ENCODE data around the gene RERE. TPM values are rescaled to one million over a fixed set of nuclear protein-coding genes. Genes with fewer than 3 reads are reported as not detected.
"Not testable (repeated sequence)": the region's sequence is repeated elsewhere in the genome, so short reads cannot be mapped to it uniquely, and the experiment has no call there.

The RERE gene
- total RNA-seq, 1 donor from 2014 or later = 76.8 TPM

DNA sequence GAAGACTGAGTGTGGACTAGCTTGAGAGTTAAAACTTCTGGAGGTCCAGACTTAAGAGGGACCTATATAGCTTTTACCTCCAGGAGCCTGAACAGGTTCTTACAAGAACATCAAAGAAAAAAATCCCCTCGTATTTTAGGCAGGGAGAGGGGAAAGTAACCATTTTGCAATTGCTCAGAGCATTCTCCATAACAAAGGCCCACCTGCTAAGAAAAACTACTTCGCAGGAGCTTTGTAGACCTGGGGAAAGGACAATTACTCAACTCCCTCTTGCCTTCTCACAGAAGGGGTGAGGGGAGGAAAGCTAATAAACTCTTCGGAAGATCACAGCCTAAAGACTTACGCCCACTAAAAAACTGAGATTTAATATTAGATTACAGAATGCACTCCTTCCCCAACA is 86.3 kb downstream of the RERE start:
- no peaks in the 10 kb centered on the region for H3K27me3 Mint-ChIP-seq (ENCODE audit: unreplicated experiment)
- H3K36me3 Mint-ChIP-seq (ENCODE audit: unreplicated experiment) = peaks cover 10% of the 10 kb centered on the region
- H3K4me1 Mint-ChIP-seq (ENCODE audit: unreplicated experiment) = peaks cover 2% of the 10 kb centered on the region
- TF ChIP-seq, protein P1, sequence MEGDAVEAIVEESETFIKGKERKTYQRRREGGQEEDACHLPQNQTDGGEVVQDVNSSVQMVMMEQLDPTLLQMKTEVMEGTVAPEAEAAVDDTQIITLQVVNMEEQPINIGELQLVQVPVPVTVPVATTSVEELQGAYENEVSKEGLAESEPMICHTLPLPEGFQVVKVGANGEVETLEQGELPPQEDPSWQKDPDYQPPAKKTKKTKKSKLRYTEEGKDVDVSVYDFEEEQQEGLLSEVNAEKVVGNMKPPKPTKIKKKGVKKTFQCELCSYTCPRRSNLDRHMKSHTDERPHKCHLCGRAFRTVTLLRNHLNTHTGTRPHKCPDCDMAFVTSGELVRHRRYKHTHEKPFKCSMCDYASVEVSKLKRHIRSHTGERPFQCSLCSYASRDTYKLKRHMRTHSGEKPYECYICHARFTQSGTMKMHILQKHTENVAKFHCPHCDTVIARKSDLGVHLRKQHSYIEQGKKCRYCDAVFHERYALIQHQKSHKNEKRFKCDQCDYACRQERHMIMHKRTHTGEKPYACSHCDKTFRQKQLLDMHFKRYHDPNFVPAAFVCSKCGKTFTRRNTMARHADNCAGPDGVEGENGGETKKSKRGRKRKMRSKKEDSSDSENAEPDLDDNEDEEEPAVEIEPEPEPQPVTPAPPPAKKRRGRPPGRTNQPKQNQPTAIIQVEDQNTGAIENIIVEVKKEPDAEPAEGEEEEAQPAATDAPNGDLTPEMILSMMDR (IDR thresholded peaks at IDR 0.05) = no peak
- H3K27ac Mint-ChIP-seq (ENCODE audit: unreplicated experiment) = no peak overlapping the region
- DNase-seq (ENCODE audit: extremely low spot score, unreplicated experiment) = no peak
- peaks cover 14% of the 10 kb centered on the region for H3K9me3 Mint-ChIP-seq (ENCODE audit: unreplicated experiment)
- no peak overlapping the region for H3K4me3 Mint-ChIP-seq (ENCODE audit: unreplicated experiment)

- Mint-ChIP-seq H3K27me3 (ENCODE audit: unreplicated experiment) (no peaks in the 10 kb centered on the region), H3K36me3 (ENCODE audit: unreplicated experiment) (peaks cover 10% of the 10 kb centered on the region), H3K27ac (ENCODE audit: unreplicated experiment) (no peak overlapping the region), H3K4me3 (ENCODE audit: unreplicated experiment) (no peak overlapping the region), H3K9me3 (ENCODE audit: unreplicated experiment) (peaks cover 14% of the 10 kb centered on the region), H3K4me1 (ENCODE audit: unreplicated experiment) (peaks cover 2% of the 10 kb centered on the region)
- DNase-seq (ENCODE audit: extremely low spot score, unreplicated experiment) = no peak
- TF ChIP-seq, protein P1 (IDR thresholded peaks at IDR 0.05) = no peak
These were observed 89.0 kb downstream of the RERE start for GRCh38 chr1:8728464-8728863.

- peaks cover 10% of the 10 kb centered on the region for H3K36me3 Mint-ChIP-seq (ENCODE audit: unreplicated experiment)
These were observed 89.6 kb downstream of the RERE start for GRCh38 chr1:8727809-8728213.

DNA sequence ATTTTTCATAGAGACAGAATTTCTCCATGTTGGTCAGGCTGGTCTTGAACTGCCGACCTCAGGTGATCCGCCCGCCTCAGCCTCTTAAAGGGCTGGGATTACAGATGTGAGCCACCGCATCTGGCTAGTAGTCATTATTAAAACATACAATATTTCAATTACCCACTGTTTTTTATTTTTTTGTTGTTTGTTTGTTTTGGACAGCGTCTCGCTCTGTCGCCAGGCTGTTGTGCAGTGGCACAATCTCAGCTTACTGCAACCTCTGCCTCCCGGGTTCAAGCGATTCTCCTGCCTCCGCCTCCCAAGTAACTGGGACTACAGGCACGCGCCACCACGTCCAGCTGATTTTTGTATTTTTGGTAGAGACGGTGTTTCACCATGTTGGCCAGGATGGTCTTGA is 90.1 kb downstream of the RERE start:
- not testable (repeated sequence) for H3K27me3 Mint-ChIP-seq (ENCODE audit: unreplicated experiment); H3K36me3 Mint-ChIP-seq (ENCODE audit: unreplicated experiment); DNase-seq (ENCODE audit: extremely low spot score, unreplicated experiment); H3K4me1 Mint-ChIP-seq (ENCODE audit: unreplicated experiment); H3K27ac Mint-ChIP-seq (ENCODE audit: unreplicated experiment); H3K4me3 Mint-ChIP-seq (ENCODE audit: unreplicated experiment)
- peaks cover 13% of the 10 kb centered on the region for H3K9me3 Mint-ChIP-seq (ENCODE audit: unreplicated experiment)

More at GRCh38 chr1:8727809-8728213, 89.6 kb downstream of the RERE start:
- no peak overlapping the region for H3K4me3 Mint-ChIP-seq (ENCODE audit: unreplicated experiment)
- TF ChIP-seq, protein P1 (IDR thresholded peaks at IDR 0.05) = no peak
- peaks cover 2% of the 10 kb centered on the region for H3K4me1 Mint-ChIP-seq (ENCODE audit: unreplicated experiment)
- no peaks in the 10 kb centered on the region for H3K27me3 Mint-ChIP-seq (ENCODE audit: unreplicated experiment)
- no peak overlapping the region for H3K27ac Mint-ChIP-seq (ENCODE audit: unreplicated experiment)
- peaks cover 14% of the 10 kb centered on the region for H3K9me3 Mint-ChIP-seq (ENCODE audit: unreplicated experiment)
- DNase-seq (ENCODE audit: extremely low spot score, unreplicated experiment) = no peak

- H3K9me3 Mint-ChIP-seq (ENCODE audit: unreplicated experiment); DNase-seq (ENCODE audit: extremely low spot score, unreplicated experiment); H3K4me1 Mint-ChIP-seq (ENCODE audit: unreplicated experiment); H3K36me3 Mint-ChIP-seq (ENCODE audit: unreplicated experiment); H3K27me3 Mint-ChIP-seq (ENCODE audit: unreplicated experiment); H3K4me3 Mint-ChIP-seq (ENCODE audit: unreplicated experiment); H3K27ac Mint-ChIP-seq (ENCODE audit: unreplicated experiment): not testable (repeated sequence)
- TF ChIP-seq, protein P1 (IDR thresholded peaks at IDR 0.05) = peak; percentile 5
These were observed 90.6 kb downstream of the RERE start for GRCh38 chr1:8726801-8727186.

DNA sequence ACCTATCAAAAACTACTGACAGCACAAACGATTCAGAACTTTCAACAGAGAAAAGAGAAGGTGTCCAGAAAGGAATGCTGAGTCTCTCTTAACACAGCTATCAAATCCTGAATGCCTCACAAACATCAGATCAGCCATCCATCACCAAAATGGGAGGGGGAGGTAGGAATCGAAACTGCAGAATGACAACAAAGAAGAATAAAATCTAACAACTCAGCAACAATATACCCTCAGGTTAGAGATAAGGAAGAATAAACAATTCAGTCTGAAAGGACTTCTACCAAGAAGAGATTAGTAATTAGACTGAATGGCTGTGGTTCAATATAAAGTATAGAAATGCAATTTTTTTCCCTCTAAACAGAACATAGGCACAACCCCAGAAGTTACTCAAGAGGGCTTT is 94.4 kb downstream of the RERE start:
- TF ChIP-seq, protein P1 (IDR thresholded peaks at IDR 0.05) = no peak
- Mint-ChIP-seq H3K4me3 (ENCODE audit: unreplicated experiment) (no peak overlapping the region), H3K27ac (ENCODE audit: unreplicated experiment) (no peak overlapping the region), H3K36me3 (ENCODE audit: unreplicated experiment) (peaks cover 2% of the 10 kb centered on the region), H3K9me3 (ENCODE audit: unreplicated experiment) (no peaks in the 10 kb centered on the region), H3K27me3 (ENCODE audit: unreplicated experiment) (no peaks in the 10 kb centered on the region), H3K4me1 (ENCODE audit: unreplicated experiment) (peaks cover 2% of the 10 kb centered on the region)
- DNase-seq (ENCODE audit: extremely low spot score, unreplicated experiment) = no peak
